Measurements from ENCODE around the gene SEC24D.

GRCh38 chr4:118842055-118842454, 6.1 kb upstream of the SEC24D start:
- TF ChIP-seq, protein P1, sequence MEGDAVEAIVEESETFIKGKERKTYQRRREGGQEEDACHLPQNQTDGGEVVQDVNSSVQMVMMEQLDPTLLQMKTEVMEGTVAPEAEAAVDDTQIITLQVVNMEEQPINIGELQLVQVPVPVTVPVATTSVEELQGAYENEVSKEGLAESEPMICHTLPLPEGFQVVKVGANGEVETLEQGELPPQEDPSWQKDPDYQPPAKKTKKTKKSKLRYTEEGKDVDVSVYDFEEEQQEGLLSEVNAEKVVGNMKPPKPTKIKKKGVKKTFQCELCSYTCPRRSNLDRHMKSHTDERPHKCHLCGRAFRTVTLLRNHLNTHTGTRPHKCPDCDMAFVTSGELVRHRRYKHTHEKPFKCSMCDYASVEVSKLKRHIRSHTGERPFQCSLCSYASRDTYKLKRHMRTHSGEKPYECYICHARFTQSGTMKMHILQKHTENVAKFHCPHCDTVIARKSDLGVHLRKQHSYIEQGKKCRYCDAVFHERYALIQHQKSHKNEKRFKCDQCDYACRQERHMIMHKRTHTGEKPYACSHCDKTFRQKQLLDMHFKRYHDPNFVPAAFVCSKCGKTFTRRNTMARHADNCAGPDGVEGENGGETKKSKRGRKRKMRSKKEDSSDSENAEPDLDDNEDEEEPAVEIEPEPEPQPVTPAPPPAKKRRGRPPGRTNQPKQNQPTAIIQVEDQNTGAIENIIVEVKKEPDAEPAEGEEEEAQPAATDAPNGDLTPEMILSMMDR (IDR thresholded peaks at IDR 0.05): no peak
- TF ChIP-seq POLR2A (IDR thresholded peaks at IDR 0.05): no peak

All from heart left ventricle (tissue), 13 donors.